ENCODE data around the gene CDK15.

DNA sequence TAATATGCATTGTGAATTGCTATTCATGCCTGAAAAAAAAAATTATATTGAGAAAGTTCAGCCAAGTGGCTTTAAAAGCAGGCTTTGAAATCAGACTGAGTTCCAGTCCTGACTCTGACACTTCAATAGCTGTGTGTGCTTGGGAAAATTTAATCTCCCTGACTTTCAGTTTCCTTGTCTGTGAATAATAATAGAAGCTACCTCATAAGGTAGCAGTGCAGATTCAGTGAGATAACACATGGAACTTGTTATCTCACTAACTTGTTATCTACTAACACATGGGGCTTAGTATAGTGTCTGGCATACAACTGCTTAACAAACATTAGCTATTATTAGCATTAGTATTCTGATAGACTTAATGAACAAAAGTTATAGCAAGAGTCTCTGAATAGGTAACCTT lies 40.5 kb upstream of the CDK15 start:
- no peak for TF ChIP-seq FOXK2 (IDR thresholded peaks at IDR 0.05)
- TF ChIP-seq HDGF (IDR thresholded peaks at IDR 0.05; ENCODE audit: borderline replicate concordance) = no peak
- TF ChIP-seq NFRKB (IDR thresholded peaks at IDR 0.05) = no peak
- TF ChIP-seq ELF4 (IDR thresholded peaks at IDR 0.05) = no peak
- TF ChIP-seq BHLHE40 (IDR thresholded peaks at IDR 0.05; ENCODE audit: borderline replicate concordance) = no peak
- no peak for TF ChIP-seq ZNF384 (IDR thresholded peaks at IDR 0.05)
- no peak for TF ChIP-seq FOXM1 (IDR thresholded peaks at IDR 0.05; ENCODE audit: borderline replicate concordance)
- no peak for TF ChIP-seq PKNOX1 (IDR thresholded peaks at IDR 0.05)
- TF ChIP-seq FOXA1 (IDR thresholded peaks at IDR 0.05) = no peak
